Measurements from ENCODE around the gene LIN7A.

The LIN7A gene

GRCh38 chr12:80814453-80814852, 123.3 kb downstream of the LIN7A start:
- Histone ChIP-seq H3K4me1 (ENCODE audit: control insufficient read depth, insufficient read depth, low read length) (no peaks in the 10 kb centered on the region), H3K27ac (ENCODE audit: low read length) (no peak overlapping the region), H3K9me3 (ENCODE audit: control insufficient read depth, insufficient read depth, low read length) (no peaks in the 10 kb centered on the region), H3K27me3 (ENCODE audit: control insufficient read depth, insufficient read depth, low read length) (no peaks in the 10 kb centered on the region), H3K36me3 (ENCODE audit: control insufficient read depth, insufficient read depth, low read length) (no peaks in the 10 kb centered on the region), H3K4me3 (ENCODE audit: low read length) (no peak overlapping the region)
- WGBS (ENCODE audit: insufficient coverage, insufficient read length) = no CpG with 5 or more reads among the region's 4 CpGs
- DNase-seq (ENCODE audit: low read depth, low spot score) = no peak

- no peaks in the 10 kb centered on the region for H3K9me3 ChIP-seq (ENCODE audit: control insufficient read depth, insufficient read depth, low read length)
Measured at GRCh38 chr12:80813820-80814219, 123.9 kb downstream of the LIN7A start.

DNA sequence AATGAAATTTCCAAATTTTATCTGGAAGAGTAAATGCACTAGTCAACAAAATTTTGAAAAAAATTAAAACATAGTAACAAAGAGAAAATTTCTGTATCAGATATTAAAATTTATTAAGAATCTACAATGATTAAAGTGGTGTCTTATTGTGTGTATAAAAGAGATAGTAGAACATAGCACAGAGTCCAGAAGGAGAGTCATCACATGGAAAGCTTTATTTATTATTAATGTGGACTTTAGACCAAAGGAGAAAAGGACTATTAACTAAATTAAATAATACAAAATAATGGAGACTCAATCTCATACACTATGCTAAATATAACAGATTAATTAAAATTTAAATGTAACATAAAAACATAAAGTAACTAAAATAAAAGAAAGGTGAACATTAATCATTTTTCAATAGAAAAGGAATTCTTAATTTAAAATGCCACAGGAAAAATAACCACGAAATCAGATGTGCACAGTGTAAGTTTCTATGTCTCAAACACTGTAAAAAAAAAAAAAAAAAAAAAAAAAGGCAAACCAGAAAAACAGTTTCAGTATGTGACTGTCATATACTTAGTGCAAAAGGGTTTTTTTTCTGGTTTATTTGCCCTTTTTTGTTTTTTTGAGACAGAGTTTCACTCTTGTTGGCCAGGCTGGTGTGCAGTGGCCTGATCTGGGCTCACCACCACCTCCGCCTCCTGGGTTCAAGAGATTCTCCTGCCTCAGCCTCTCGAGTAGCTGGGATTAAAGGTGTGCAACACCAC, 125.6 kb downstream of the LIN7A start:
- H3K36me3 ChIP-seq (ENCODE audit: control insufficient read depth, insufficient read depth, low read length) = no peaks in the 10 kb centered on the region
- WGBS (ENCODE audit: insufficient coverage, insufficient read length) = no CpG with 5 or more reads among the region's 3 CpGs
- no peak overlapping the region for H3K27ac ChIP-seq (ENCODE audit: low read length)
- no peaks in the 10 kb centered on the region for H3K27me3 ChIP-seq (ENCODE audit: control insufficient read depth, insufficient read depth, low read length)
- H3K4me3 ChIP-seq (ENCODE audit: low read length) = no peak overlapping the region
- H3K9me3 ChIP-seq (ENCODE audit: control insufficient read depth, insufficient read depth, low read length) = no peaks in the 10 kb centered on the region
- DNase-seq (ENCODE audit: low read depth, low spot score) = no peak
- H3K4me1 ChIP-seq (ENCODE audit: control insufficient read depth, insufficient read depth, low read length) = no peaks in the 10 kb centered on the region

More at GRCh38 chr12:80813820-80814219, 123.9 kb downstream of the LIN7A start:
- Histone ChIP-seq H3K4me1 (ENCODE audit: control insufficient read depth, insufficient read depth, low read length) (no peaks in the 10 kb centered on the region), H3K27ac (ENCODE audit: low read length) (no peak overlapping the region), H3K4me3 (ENCODE audit: low read length) (no peak overlapping the region), H3K36me3 (ENCODE audit: control insufficient read depth, insufficient read depth, low read length) (no peaks in the 10 kb centered on the region), H3K27me3 (ENCODE audit: control insufficient read depth, insufficient read depth, low read length) (no peaks in the 10 kb centered on the region)
- no CpG with 5 or more reads among the region's 2 CpGs for WGBS (ENCODE audit: insufficient coverage, insufficient read length)
- no peak for DNase-seq (ENCODE audit: low read depth, low spot score)

GRCh38 chr12:80810874-80811273, 126.9 kb downstream of the LIN7A start:
- no peak for DNase-seq (ENCODE audit: low read depth, low spot score)
- Histone ChIP-seq H3K9me3 (ENCODE audit: control insufficient read depth, insufficient read depth, low read length) (no peaks in the 10 kb centered on the region), H3K4me1 (ENCODE audit: control insufficient read depth, insufficient read depth, low read length) (no peaks in the 10 kb centered on the region), H3K27me3 (ENCODE audit: control insufficient read depth, insufficient read depth, low read length) (no peaks in the 10 kb centered on the region), H3K4me3 (ENCODE audit: low read length) (no peak overlapping the region), H3K27ac (ENCODE audit: low read length) (no peak overlapping the region), H3K36me3 (ENCODE audit: control insufficient read depth, insufficient read depth, low read length) (no peaks in the 10 kb centered on the region)
- no CpG with 5 or more reads among the region's 1 CpG for WGBS (ENCODE audit: insufficient coverage, insufficient read length)

DNA sequence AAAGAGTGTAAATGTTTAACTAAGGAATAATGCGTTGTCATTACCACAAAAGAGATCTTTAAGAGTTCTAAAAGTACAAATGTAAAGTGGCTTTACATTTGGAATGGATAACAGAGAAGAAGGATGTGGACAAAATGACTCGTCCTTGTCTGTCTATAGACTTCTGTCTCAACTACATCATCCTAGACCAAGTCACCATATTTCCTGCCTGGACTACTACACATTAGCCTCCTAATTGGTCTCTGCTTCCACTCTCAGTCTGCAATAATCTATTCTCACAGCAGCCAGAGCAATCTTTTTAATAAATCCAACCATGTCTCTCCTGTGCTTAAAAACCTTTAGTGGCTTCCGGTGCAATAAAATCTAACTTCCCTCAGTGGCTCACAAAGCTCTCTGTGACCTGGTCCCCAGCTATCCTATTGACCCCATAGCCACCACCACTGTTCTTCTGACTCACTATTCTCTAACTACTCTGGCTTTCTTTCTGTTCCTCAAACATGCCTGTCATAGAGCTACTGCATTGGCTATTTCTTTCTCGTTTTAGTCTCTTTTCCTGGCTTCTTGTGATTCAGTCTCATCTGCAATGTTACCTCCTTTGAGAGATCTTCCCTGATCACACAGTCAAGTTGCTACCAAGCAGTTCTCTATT, 130.0 kb downstream of the LIN7A start:
- H3K4me3 ChIP-seq (ENCODE audit: low read length) = no peak overlapping the region
- H3K27ac ChIP-seq (ENCODE audit: low read length) = no peak overlapping the region
- no peaks in the 10 kb centered on the region for H3K9me3 ChIP-seq (ENCODE audit: control insufficient read depth, insufficient read depth, low read length)
- H3K27me3 ChIP-seq (ENCODE audit: control insufficient read depth, insufficient read depth, low read length) = no peaks in the 10 kb centered on the region
- WGBS (ENCODE audit: insufficient coverage, insufficient read length) = no CpG with 5 or more reads among the region's 4 CpGs
- H3K36me3 ChIP-seq (ENCODE audit: control insufficient read depth, insufficient read depth, low read length) = no peaks in the 10 kb centered on the region
- H3K4me1 ChIP-seq (ENCODE audit: control insufficient read depth, insufficient read depth, low read length) = no peaks in the 10 kb centered on the region
- DNase-seq (ENCODE audit: low read depth, low spot score) = no peak

DNA sequence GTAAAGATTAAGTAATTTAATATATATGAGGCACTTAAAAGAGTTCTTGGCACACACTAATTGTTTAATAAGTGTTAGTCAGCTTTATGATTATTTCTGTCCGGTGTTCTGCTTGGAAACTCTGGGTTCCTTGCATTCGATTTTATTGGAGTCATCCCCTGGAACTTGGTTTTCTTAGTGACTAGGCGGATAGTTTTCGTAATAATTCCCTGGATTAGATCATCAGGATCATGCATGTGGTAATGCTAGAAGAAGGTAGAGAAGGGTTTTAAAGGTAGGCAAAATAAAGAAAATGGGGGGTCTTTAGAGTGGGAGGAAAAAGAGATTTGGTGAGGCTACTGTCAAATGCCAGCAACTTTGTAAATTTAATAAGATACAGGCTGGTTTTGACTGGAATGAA, 132.6 kb downstream of the LIN7A start:
- DNase-seq (ENCODE audit: low read depth, low spot score) = no peak
- no CpG with 5 or more reads among the region's 4 CpGs for whole genome bisulfite sequencing (ENCODE audit: insufficient coverage, insufficient read length)
- Histone ChIP-seq H3K27ac (ENCODE audit: low read length) (no peak overlapping the region), H3K36me3 (ENCODE audit: control insufficient read depth, insufficient read depth, low read length) (no peaks in the 10 kb centered on the region), H3K27me3 (ENCODE audit: control insufficient read depth, insufficient read depth, low read length) (no peaks in the 10 kb centered on the region), H3K4me1 (ENCODE audit: control insufficient read depth, insufficient read depth, low read length) (no peaks in the 10 kb centered on the region), H3K4me3 (ENCODE audit: low read length) (no peak overlapping the region), H3K9me3 (ENCODE audit: control insufficient read depth, insufficient read depth, low read length) (no peaks in the 10 kb centered on the region)

DNA sequence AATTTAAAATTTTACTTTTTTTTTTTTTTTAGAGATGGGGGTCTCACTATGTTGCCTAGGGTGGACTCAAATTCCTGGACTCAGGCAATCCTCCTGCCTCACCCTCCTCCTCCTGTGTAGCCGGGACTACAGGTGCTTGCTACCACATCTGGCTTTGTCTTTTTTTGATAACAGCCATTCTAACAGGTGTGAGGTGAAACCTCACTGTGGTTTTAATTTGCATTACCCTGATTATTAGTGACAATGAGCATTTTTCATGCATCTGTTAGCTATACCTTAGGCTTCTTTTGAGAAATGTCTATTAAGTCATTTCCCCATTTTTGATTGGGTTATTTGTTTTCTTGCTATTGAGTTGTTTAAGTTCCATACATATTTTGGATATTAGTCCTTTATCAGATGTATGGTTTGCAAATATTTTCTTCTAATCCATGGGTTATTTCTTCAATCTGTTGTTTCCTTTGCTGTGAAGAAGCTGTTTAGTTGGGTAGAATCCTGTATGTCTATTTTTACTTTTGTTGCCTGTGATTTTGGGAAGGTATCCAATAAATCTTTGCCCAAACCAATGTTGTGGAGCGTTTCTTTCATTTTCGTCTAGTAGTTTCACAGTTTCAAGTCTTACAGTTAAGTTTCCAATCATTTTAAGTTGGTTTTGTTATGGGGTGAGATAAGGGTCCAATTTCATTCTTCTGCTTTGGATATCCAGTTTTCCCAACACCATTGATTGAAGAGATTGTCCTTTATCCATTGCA, 134.9 kb downstream of the LIN7A start:
- H3K4me1 ChIP-seq (ENCODE audit: control insufficient read depth, insufficient read depth, low read length) = 0 out of 2 replicates have a peak, but pooled peaks cover 1% of the 10 kb centered on the region
- no peaks in the 10 kb centered on the region for H3K27me3 ChIP-seq (ENCODE audit: control insufficient read depth, insufficient read depth, low read length)
- no peaks in the 10 kb centered on the region for H3K36me3 ChIP-seq (ENCODE audit: control insufficient read depth, insufficient read depth, low read length)
- H3K9me3 ChIP-seq (ENCODE audit: control insufficient read depth, insufficient read depth, low read length) = no peaks in the 10 kb centered on the region
- WGBS (ENCODE audit: insufficient coverage, insufficient read length) = no CpG with 5 or more reads among the region's 3 CpGs
- H3K27ac ChIP-seq (ENCODE audit: low read length) = no peak overlapping the region
- no peak overlapping the region for H3K4me3 ChIP-seq (ENCODE audit: low read length)
- no peak for DNase-seq (ENCODE audit: low read depth, low spot score)

DNA sequence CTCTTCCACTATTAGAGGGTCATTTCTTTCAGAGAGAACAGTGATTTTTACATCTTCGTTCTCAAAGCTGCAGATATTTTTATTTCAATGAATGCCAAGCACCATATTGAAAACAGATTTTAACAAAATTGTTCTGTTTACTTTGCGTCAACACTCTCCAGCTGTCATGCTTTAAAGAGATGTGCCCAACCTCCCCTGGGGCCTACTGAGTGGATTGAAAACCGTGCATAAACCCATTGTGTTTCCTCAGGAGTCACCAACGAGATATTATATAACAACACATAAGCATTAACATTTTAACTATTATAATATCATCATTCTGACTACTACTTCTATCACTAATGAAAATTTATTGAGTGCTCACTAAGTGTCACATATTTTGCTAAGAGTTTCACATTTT, 139.5 kb downstream of the LIN7A start:
- WGBS (ENCODE audit: insufficient coverage, insufficient read length) = no CpG with 5 or more reads among the region's 4 CpGs
- no peaks in the 10 kb centered on the region for H3K36me3 ChIP-seq (ENCODE audit: control insufficient read depth, insufficient read depth, low read length)

DNA sequence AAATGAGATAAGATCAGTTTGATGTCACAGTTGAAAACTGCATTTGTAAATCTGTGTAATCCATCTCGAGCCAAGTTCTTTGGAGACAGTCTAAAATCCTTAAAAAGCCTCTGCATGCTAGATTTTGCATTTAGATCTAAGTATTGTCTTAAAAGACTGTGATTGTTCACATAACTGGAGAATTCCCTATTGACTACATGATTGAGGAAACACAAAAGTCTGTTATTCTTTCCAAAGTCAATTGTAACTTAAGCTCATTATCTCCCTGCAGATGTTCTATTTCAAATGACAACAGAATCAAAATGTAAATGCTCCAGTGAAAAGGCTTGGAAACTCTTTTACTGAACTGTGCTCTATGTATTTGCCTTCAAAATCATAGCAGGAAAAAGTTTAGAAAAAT, 143.2 kb downstream of the LIN7A start:
- no peak for DNase-seq (ENCODE audit: low read depth, low spot score)
- no peaks in the 10 kb centered on the region for H3K27me3 ChIP-seq (ENCODE audit: control insufficient read depth, insufficient read depth, low read length)
- no peaks in the 10 kb centered on the region for H3K9me3 ChIP-seq (ENCODE audit: control insufficient read depth, insufficient read depth, low read length)
- WGBS (ENCODE audit: insufficient coverage, insufficient read length) = no CpG with 5 or more reads among the region's 1 CpG
- 0 out of 2 replicates have a peak, but pooled peaks cover 2% of the 10 kb centered on the region for H3K4me1 ChIP-seq (ENCODE audit: control insufficient read depth, insufficient read depth, low read length)
- no peak overlapping the region for H3K27ac ChIP-seq (ENCODE audit: low read length)
- no peaks in the 10 kb centered on the region for H3K36me3 ChIP-seq (ENCODE audit: control insufficient read depth, insufficient read depth, low read length)
- no peak overlapping the region for H3K4me3 ChIP-seq (ENCODE audit: low read length)

More for the DNA sequence above, 139.5 kb downstream of the LIN7A start:
- H3K27ac ChIP-seq (ENCODE audit: low read length) = no peak overlapping the region
- no peaks in the 10 kb centered on the region for H3K9me3 ChIP-seq (ENCODE audit: control insufficient read depth, insufficient read depth, low read length)
- 0 out of 2 replicates have a peak, but pooled peaks cover 2% of the 10 kb centered on the region for H3K4me1 ChIP-seq (ENCODE audit: control insufficient read depth, insufficient read depth, low read length)
- no peak for DNase-seq (ENCODE audit: low read depth, low spot score)
- no peak overlapping the region for H3K4me3 ChIP-seq (ENCODE audit: low read length)
- no peaks in the 10 kb centered on the region for H3K27me3 ChIP-seq (ENCODE audit: control insufficient read depth, insufficient read depth, low read length)

DNA sequence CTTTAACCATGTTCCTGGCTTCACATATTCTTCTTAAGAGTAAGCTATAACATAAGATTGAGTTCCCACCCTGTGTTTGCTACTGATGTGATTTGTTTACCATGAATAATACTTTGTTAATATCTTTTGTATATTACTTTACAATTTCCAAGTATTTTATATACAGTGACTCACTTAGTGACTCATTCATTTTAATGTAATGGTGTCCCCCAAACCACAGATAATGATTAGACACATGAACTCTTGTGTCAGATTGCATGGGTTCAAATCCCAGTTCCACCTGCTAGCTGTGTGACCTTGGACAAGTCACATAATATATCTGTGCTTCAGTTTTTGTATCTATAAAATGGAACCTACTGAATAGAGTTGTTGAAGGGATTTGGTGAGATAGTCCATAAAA, 144.9 kb downstream of the LIN7A start:
- 0 out of 2 replicates have a peak, but pooled peaks cover 1% of the 10 kb centered on the region for H3K4me1 ChIP-seq (ENCODE audit: control insufficient read depth, insufficient read depth, low read length)
- H3K4me3 ChIP-seq (ENCODE audit: low read length) = no peak overlapping the region
- no peaks in the 10 kb centered on the region for H3K27me3 ChIP-seq (ENCODE audit: control insufficient read depth, insufficient read depth, low read length)
- no peaks in the 10 kb centered on the region for H3K9me3 ChIP-seq (ENCODE audit: control insufficient read depth, insufficient read depth, low read length)
- DNase-seq (ENCODE audit: low read depth, low spot score) = no peak
- H3K36me3 ChIP-seq (ENCODE audit: control insufficient read depth, insufficient read depth, low read length) = no peaks in the 10 kb centered on the region
- no peak overlapping the region for H3K27ac ChIP-seq (ENCODE audit: low read length)
